Measurements from ENCODE around the gene SPRED1.
"Not testable (repeated sequence)": the region's sequence is repeated elsewhere in the genome, so short reads cannot be mapped to it uniquely, and the experiment has no call there.

Gene SPRED1

GRCh38 chr15:38231436-38231835 is 21.2 kb upstream of the SPRED1 start:
- no peak overlapping the region for H3K27ac ChIP-seq
- H3K36me3 ChIP-seq = no peaks in the 10 kb centered on the region
- no peaks in the 10 kb centered on the region for H3K9me3 ChIP-seq
- no peak overlapping the region for H3K4me3 ChIP-seq (ENCODE audit: low read depth in 1 of 2, low read length in 1 of 2)
- TF ChIP-seq CTCF (IDR thresholded peaks at IDR 0.05) = no peak
- no peaks in the 10 kb centered on the region for H3K27me3 ChIP-seq
- no peaks in the 10 kb centered on the region for H3K4me1 ChIP-seq (ENCODE audit: control insufficient read depth in 1 of 2, insufficient read depth in 1 of 2, low read depth in 1 of 2, low read length in 1 of 2)

GRCh38 chr15:38237021-38237420 is 15.6 kb upstream of the SPRED1 start:
- not testable (repeated sequence) for H3K4me3 ChIP-seq (ENCODE audit: low read depth in 1 of 2, low read length in 1 of 2); H3K9me3 ChIP-seq; H3K27ac ChIP-seq; H3K27me3 ChIP-seq; H3K36me3 ChIP-seq; H3K4me1 ChIP-seq (ENCODE audit: control insufficient read depth in 1 of 2, insufficient read depth in 1 of 2, low read depth in 1 of 2, low read length in 1 of 2)

GRCh38 chr15:38238311-38238710 is 14.3 kb upstream of the SPRED1 start:
- no peaks in the 10 kb centered on the region for H3K4me1 ChIP-seq (ENCODE audit: control insufficient read depth in 1 of 2, insufficient read depth in 1 of 2, low read depth in 1 of 2, low read length in 1 of 2)
- H3K27me3 ChIP-seq = peaks cover 4% of the 10 kb centered on the region
- H3K27ac ChIP-seq = no peak overlapping the region
- no peaks in the 10 kb centered on the region for H3K9me3 ChIP-seq
- H3K36me3 ChIP-seq = no peaks in the 10 kb centered on the region
- no peak for TF ChIP-seq CTCF (IDR thresholded peaks at IDR 0.05)
- H3K4me3 ChIP-seq (ENCODE audit: low read depth in 1 of 2, low read length in 1 of 2) = no peak overlapping the region

- no peak overlapping the region for H3K4me3 ChIP-seq (ENCODE audit: low read depth in 1 of 2, low read length in 1 of 2)
- no peak for TF ChIP-seq CTCF (IDR thresholded peaks at IDR 0.05)
- no peaks in the 10 kb centered on the region for H3K9me3 ChIP-seq
- peaks cover 8% of the 10 kb centered on the region for H3K27me3 ChIP-seq
- no peaks in the 10 kb centered on the region for H3K4me1 ChIP-seq (ENCODE audit: control insufficient read depth in 1 of 2, insufficient read depth in 1 of 2, low read depth in 1 of 2, low read length in 1 of 2)
- no peak overlapping the region for H3K27ac ChIP-seq
- H3K36me3 ChIP-seq = no peaks in the 10 kb centered on the region
Observed at GRCh38 chr15:38242055-38242454, 10.6 kb upstream of the SPRED1 start.

GRCh38 chr15:38243278-38244055 is 9.2 kb upstream of the SPRED1 start:
- no peak overlapping the region for H3K27ac ChIP-seq
- H3K4me3 ChIP-seq (ENCODE audit: low read depth in 1 of 2, low read length in 1 of 2) = no peak overlapping the region
- H3K36me3 ChIP-seq = no peaks in the 10 kb centered on the region
- H3K9me3 ChIP-seq = no peaks in the 10 kb centered on the region
- H3K27me3 ChIP-seq = peaks cover 20% of the 10 kb centered on the region
- TF ChIP-seq CTCF (IDR thresholded peaks at IDR 0.05) = no peak
- no peaks in the 10 kb centered on the region for H3K4me1 ChIP-seq (ENCODE audit: control insufficient read depth in 1 of 2, insufficient read depth in 1 of 2, low read depth in 1 of 2, low read length in 1 of 2)

- no peaks in the 10 kb centered on the region for H3K36me3 ChIP-seq
- H3K27ac ChIP-seq = no peak overlapping the region
- H3K4me3 ChIP-seq (ENCODE audit: low read depth in 1 of 2, low read length in 1 of 2) = no peak overlapping the region
- peaks cover 59% of the 10 kb centered on the region for H3K27me3 ChIP-seq
- H3K4me1 ChIP-seq (ENCODE audit: control insufficient read depth in 1 of 2, insufficient read depth in 1 of 2, low read depth in 1 of 2, low read length in 1 of 2) = peaks cover 7 to 14% of the 10 kb centered on the region in 2 experiments
- H3K9me3 ChIP-seq = no peaks in the 10 kb centered on the region
- no peak for TF ChIP-seq CTCF (IDR thresholded peaks at IDR 0.05)
Observed at GRCh38 chr15:38247336-38247735, 5.3 kb upstream of the SPRED1 start.
